Measurements from ENCODE around the gene NELFCD.

NELFCD gene

GRCh38 chr20:59032023-59032712 lies 51.1 kb downstream of the NELFCD start, which contains the start of gene ATP5F1E:
TSS of gene ATP5F1E (minus strand) at chr20:59032335. CDS start at chr20:59032251, 84 bp downstream.
- TF ChIP-seq CTCF (IDR thresholded peaks at IDR 0.05; ENCODE audit: insufficient read depth, low read depth, low read length, missing control alignments) = no peak
- peak within 1 kb of the TSS; percentile 78 for H3K4me3 ChIP-seq (ENCODE audit: low read length)
- peak; percentile 97 for DNase-seq (ENCODE audit: low read depth)

- peak overlapping the region; percentile 78 for H3K4me3 ChIP-seq (ENCODE audit: low read length)
- peak; percentile 40 for TF ChIP-seq CTCF (IDR thresholded peaks at IDR 0.05; ENCODE audit: insufficient read depth, low read depth, low read length, missing control alignments)
- DNase-seq (ENCODE audit: low read depth) = peak; percentile 38
Measured at GRCh38 chr20:59032713-59033059, 51.6 kb downstream of the NELFCD start.

GRCh38 chr20:59033093-59033492 lies 52.0 kb downstream of the NELFCD start:
- DNase-seq (ENCODE audit: low read depth) = no peak
- H3K4me3 ChIP-seq (ENCODE audit: low read length) = peak overlapping the region; percentile 78
- TF ChIP-seq CTCF (IDR thresholded peaks at IDR 0.05; ENCODE audit: insufficient read depth, low read depth, low read length, missing control alignments) = no peak

- no peak for DNase-seq (ENCODE audit: low read depth)
- no peak for TF ChIP-seq CTCF (IDR thresholded peaks at IDR 0.05; ENCODE audit: insufficient read depth, low read depth, low read length, missing control alignments)
- H3K4me3 ChIP-seq (ENCODE audit: low read length) = no peak overlapping the region
Measured at GRCh38 chr20:59033616-59034165, 52.6 kb downstream of the NELFCD start.

GRCh38 chr20:59035381-59035780 lies 54.3 kb downstream of the NELFCD start:
- DNase-seq (ENCODE audit: low read depth) = no peak
- TF ChIP-seq CTCF (IDR thresholded peaks at IDR 0.05; ENCODE audit: insufficient read depth, low read depth, low read length, missing control alignments) = no peak
- H3K4me3 ChIP-seq (ENCODE audit: low read length) = no peak overlapping the region

- no peak overlapping the region for H3K4me3 ChIP-seq (ENCODE audit: low read length)
- no peak for DNase-seq (ENCODE audit: low read depth)
- no peak for TF ChIP-seq CTCF (IDR thresholded peaks at IDR 0.05; ENCODE audit: insufficient read depth, low read depth, low read length, missing control alignments)
Measured at GRCh38 chr20:59037386-59037785, 56.3 kb downstream of the NELFCD start.

- no peak overlapping the region for H3K4me3 ChIP-seq (ENCODE audit: low read length)
- no peak for TF ChIP-seq CTCF (IDR thresholded peaks at IDR 0.05; ENCODE audit: insufficient read depth, low read depth, low read length, missing control alignments)
- peak; percentile 41 for DNase-seq (ENCODE audit: low read depth)
Measured at GRCh38 chr20:59039233-59039632, 58.2 kb downstream of the NELFCD start.

Data from epithelial cell of esophagus (primary cell).